ENCODE data around the gene DMWD.
A peak's percentile ranks its signal among the peaks of the same experiment; 100 is the strongest.
"Not testable (repeated sequence)": the region's sequence is repeated elsewhere in the genome, so short reads cannot be mapped to it uniquely, and the experiment has no call there.

DMWD gene

DNA sequence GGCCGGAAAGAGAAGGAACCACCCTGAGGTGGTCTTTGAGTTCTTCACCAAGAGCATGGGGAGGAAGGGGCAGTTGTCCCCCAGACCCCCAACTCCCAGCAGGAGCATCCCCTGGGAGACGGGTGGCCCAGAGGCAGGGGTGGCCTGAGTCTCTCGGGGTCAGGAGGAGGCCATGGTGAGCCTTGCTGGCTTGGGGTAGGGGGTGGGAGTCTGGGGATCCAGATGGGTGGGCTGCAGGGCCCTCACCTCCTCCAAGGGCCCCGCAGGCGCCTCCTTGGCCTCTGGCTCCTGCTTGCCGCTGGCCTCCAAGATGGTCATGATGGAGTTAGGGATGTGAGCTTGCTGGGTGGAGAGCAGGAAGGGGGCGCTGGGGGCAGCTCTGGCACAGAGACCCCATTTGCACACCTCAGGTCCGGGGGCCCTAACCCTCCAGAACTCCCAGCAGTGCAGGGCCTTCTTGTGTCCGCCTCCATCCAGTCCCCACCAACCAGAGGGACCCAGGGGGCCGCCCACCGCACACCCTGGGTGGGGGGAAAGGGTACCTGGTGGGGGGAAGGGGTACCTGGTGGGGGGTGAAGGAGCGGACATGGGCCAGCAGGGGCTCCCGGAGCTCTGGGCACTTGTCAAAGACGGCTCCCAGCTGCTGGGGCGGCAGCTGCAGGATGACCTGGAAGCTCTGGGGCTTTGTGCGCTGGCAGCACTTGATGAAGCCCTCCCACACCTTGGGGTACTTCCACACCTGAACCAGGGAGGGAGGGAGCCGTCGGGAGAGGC lies 23.8 kb upstream of the DMWD start:
- no peak for DNase-seq

DNA sequence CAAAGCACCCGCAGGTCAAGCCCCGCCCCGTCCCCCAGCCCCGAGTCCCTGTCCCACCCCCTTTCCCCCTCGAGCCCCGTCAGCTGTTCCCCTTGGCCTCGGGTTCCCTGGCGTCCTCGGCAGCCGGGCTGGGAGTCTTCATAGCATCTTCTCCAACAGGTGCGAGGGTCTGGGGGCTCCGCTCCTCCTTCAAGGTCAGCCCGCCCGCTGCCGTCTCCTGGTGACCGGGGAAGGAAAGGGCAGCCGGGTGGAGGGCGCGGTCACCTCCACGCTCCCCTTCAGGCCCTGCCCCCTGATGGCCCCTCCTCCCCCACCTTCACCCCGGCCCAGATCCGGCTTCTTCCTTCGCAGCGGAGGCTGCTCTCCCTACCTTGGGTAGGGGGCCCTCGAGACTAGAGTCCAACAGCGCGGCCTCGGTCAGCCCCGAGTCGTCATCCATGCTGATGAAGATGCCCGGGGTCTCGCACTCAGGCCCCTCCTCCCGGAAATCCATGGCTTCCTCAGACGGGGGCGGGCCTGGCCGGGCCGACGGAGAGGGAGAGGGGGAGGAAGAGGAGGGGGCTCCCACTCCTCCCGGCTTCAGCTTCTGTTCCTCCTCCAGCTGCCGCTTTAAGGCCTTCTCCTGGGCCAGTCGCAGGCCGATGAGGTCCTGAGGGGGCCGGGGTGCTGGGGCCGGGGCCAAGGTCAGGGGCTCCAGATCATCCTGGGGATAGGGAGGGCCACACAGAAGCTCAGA lies 23.0 kb upstream of the DMWD start:
- no peak for DNase-seq

DNA sequence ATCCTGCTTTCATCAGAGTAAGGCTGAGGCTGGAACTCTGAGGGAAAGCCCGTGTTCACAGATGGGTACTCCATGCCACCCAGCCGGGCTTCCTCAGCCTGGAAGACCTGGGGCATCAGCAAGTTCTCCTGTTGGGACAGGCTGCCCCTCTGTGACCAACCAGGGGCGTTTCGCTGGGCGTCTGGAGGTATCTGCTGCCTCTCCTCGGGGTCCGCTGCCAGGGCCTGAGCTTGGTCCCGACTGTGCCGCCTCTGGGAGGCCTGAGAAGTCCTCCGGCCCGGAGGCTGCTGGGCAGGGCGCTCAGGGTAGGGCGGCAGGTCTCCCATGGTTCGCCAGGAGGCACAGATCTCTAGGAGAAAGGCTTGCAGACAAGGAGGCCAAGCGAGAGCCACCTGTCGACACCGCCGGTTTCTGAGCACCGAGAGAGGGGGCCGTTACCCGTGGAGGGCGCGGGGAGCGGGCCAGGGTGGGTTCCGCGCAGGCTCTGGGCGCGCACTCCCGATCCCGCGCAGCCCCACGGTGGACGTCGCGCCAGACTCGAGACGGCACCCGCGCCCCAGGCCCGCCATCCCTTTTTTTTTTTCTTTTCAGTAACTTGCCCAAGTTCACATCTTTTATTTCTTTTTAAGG lies 22.3 kb upstream of the DMWD start, which contains the start of gene RSPH6A:
Gene RSPH6A (minus strand): TSS at position 458 of the 630 bp plus-strand sequence. CDS start 132 bp downstream, at position 326.
- DNase-seq = no peak

DNA sequence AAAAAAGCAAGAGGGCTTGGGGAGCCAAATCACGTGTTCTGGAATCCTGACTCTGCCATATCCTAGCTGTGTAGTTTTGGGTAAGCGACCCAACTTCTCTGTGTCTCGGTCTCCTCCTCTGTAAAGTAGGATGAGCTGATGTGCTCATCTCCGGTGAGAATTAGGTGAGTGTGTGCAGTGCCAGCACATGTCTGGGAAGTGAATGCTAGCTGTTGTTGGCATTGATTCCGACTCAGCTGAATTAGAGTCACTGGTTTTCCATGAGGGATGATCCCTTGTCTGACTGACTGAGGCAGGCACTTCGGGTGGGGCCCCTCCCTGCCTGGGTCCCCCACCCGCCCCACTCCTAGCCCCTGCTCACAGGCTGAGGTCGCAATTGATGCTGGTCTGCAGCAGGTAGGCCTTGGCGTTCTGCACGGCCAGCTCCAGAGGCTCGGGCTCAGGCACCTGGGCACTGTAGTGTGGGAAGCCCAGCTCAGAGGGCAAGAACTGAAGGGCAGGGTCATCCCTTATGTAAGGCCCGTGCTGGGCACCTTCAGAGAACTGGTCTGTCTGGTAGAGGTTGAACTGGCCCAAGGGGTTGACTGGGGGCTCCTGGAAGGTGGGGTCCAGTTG lies 21.6 kb upstream of the DMWD start:
- DNase-seq = no peak

DNA sequence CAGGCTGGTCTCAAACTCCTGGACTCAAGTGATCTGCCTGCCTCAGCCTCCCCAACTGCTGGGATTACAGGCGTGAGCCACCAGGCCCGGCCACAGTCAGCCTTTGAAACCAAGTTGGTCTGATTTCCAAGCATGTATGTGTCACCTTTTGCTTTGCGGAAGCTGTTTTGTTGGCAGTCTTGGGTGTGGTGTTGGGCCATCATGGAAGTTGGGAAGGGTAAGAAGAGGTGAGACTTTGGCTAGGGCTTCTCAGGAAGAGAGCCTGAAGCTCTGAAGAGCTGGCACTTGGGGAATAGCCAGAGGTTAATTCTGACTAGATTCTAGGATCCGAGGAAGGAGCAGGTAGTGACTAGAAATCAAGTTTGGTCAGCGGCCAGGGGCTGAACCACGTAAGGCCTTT lies 19.7 kb upstream of the DMWD start:
- no peak for DNase-seq

DNA sequence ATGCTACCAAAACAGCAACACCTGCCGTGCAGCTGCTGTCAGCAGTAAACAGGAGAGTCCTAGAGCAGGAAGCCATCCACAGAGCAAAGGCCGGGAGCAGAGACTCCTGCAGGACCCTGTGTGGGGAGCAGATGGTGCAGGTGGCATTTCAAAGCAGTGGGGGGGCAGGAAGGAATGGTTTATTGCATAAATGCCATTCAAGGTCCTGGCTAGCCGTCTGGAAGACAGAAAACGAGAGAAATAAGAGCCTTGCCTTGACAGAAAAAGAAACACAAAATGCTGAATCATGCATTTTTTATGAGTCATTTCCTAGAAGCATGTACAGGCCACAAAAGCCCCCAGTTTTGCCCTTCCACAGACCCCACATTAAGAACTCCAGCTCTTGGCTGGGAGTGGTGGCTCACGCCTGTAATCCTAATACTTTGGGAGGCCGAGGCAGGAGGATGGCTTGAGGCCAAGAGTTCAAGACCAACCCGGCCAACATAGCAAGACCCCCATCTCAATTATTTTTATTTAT lies 17.1 kb upstream of the DMWD start:
- DNase-seq = no peak

DNA sequence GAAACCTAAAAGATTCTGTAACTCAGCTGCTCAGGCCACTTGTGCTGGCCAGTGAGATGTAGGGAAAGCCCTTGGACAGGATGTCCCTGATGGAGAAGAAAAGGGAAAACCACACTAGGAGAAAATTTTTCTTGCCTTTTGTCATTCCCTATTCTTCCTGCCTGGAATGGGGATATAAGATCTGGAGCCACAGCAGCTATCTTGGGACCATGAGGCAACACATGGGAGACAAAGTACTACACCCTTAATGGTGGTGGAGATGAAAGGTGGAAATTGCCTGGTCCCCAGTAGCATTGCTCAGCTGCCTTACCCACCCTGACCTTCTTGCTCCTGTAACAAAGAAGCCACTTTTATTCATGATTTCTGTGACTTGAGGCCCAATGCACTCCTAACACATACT lies 13.1 kb upstream of the DMWD start:
- DNase-seq = no peak

DNA sequence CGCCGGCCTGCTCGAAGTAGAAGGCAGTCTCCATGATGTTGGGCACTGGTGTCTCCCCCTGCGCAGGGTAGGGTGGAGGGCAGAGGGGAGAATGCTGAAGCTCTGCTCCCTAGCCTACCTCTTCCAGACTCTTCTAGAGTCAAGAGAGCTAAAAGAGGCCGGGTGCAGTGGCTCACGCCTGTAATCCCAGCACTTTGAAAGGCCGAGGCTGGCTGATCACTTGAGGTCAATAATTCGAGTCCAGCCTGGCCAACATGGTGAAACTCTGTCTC lies 12.2 kb upstream of the DMWD start:
- DNase-seq = no peak

DNA sequence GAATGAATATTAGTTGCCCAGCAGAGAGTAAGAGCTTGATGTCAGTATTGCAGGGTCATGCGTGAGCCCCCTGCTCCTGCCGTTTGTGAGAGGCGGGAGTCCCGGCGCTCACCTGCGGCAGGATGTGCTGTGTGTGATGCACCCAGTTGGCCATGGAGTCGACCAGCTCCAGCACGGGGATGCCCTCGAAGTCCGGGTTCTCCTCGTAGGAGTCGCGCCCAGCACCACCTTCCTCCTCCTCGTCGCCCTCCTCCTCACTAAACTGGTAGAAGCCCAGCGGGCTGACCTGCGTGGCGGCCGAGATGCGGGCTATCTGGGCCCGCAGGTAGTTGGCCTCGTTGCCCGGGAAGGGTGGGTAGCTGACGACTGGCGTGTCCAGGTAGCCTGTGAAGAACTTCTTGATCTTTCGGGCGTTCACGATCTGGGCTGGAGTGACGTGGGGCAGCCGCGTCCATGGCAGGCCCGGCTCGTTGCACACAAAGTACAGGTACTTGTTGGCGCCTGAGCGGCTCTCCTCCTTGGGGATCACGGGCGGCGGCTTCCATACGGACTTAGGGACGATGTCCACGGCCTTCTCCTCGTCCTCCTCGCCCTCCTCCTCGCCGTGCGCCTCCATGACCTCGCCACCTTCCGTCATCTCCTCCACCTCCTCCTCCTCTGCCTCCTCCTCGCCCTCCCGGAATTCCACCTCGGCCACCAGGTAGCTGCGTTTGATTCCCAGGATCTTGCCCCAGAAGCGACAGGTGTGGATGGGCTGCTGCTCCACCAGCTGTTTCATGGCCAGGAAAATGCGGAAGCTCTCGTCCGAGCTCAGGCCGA lies 11.7 kb upstream of the DMWD start:
- DNase-seq = no peak

DNA sequence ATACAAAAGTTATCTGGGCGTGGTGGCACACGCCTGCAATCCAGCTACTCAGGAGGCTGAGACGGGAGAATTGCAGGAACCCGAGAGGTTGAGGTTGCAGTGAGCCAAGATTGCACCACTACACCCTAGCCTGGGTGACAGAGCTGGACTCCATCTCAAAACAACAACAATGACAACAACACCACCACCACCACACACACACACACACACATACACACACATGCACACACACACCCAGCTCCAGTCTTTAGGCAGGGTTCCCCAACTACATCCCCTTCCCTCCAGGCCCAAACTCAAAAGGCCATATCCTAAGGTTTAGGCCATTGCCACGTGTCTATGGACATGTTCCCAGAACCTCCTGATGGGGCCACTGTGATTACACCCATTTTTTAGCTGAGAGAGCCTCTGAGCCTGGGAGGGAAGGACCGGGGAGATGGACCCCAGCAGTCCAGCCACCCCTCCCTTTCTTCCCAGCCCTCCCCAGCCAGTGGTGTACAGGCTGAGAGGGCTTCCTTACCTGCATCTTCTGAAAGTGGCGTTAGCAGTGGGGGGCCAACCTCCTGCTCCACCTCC lies 9.0 kb upstream of the DMWD start:
- no peak for DNase-seq

DNA sequence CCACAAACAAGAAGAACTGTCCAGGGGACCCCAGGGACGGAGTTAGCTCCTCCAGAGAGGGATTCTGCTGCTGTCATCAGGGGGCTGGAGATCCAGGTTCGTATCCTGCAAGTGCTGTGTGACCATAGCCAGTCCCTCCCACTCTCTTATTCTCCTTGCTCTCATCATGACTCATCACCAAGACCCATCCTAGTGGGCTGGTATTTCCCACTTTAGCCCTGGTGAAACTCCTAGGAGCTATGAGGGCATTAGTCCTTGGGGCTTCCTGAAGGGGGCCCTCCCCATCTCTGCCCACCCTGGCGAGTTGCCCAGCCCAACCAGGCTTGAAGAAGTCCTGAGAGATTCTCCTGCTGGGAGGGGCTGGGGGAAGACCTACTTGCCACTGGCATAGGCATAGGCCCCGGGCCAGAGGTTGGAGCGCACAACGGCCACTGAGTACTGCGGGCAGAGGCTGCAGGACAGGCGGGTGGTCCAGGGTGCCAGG lies 7.5 kb upstream of the DMWD start:
- no peak for DNase-seq

DNA sequence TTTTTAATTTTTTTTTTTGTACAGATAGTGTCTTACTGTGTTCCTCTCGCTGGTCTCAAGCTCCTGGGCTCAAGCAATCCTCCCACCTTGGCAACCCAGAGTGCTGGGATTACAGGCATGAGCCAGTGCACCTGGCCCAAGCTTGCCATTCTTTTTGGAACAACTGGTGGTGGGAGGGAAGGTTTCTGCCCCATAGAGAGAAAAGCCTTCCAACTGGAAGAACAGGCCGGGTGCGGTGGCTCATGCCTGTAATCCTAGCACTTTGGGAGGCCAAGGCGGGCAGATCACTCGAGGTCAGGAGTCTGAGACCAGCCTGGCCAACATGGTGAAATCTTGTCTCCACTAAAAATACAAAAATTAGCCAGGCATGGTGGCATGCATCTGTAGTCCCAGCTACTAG lies 6.9 kb upstream of the DMWD start:
- DNase-seq = not testable (repeated sequence)

DNA sequence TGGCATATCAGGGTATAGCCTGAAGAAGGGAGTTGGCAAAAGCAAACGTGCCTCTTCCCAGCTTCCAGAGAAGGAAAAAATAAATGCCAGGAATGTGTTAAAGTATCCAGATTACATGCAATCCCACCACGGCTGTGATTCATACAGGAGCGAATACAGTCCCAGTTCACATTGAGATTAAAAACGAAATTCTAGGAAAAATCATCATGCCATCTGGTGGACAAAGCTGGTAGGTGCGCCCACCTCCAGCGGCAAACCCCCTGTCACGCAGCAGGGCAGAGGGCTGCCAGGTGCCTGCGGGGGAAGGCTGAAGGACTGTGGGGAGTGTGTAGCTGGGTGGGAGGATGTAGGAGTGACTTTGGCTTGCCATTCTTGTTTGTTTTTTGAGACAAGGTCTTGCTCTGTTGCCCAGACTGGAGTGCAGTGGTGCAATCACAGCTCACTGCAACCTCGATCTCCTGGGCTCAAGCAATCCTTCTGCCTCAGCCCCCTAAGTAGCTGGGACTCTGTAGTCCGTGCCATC lies 6.4 kb upstream of the DMWD start:
- peak; percentile 21 for DNase-seq

DNA sequence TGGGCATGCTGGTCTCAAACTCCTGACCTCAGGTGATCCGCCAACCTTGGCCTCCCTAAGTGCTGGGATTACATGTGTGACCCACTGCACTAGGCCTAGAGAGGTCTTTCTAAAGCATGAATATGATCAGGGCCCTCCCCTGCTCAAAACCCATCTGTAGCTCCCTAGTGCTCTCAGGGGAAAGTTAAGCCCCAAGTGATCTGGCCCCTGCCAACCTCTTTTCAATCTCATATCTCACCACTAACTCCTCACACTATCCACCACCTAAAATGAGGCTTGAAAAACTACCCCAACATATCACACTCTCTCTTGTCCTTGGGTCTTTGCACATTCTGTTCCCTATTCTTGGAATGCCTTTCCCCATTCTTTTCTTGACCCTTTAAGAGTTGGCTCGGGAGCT lies 2.0 kb upstream of the DMWD start:
- no peak for DNase-seq

DNA sequence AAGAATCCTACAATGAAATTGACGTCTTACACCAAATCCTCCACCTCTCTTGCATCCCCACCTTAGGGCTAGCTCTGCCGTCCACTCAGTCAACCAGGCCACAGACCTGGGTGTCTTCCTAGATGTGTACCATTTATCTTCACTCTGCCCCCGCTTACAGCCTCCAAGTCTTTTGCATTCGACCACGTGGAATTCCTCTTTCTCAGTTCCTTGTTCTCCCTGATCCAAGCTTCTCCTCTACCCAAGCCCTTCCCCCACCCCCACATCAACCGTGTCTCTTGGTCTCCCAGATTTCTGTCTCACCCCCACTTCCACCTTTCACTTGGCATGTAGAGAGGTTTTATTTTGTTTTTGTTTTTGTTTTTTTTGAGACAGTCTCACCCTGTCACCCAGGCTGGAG lies 1.2 kb upstream of the DMWD start:
- no peak for DNase-seq

DNA sequence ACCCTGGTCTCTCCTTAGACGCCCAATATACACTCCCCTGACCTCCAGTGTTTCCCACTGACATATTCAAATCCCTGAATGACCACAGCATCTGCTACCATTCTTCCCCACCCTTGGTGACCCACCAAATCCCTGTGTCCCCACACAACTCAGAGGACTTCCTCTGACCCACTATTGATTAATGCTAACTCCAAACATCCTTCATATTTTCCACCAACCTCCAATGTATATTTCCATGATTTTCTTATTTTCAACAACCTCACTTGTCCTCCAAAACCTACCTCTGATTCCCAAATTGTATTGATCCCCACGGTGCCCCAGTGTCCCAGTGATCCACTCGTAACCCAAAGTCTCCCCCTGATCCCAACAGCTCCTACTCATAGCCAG lies 526 bp upstream of the DMWD start:
- no peak for DNase-seq

DNA sequence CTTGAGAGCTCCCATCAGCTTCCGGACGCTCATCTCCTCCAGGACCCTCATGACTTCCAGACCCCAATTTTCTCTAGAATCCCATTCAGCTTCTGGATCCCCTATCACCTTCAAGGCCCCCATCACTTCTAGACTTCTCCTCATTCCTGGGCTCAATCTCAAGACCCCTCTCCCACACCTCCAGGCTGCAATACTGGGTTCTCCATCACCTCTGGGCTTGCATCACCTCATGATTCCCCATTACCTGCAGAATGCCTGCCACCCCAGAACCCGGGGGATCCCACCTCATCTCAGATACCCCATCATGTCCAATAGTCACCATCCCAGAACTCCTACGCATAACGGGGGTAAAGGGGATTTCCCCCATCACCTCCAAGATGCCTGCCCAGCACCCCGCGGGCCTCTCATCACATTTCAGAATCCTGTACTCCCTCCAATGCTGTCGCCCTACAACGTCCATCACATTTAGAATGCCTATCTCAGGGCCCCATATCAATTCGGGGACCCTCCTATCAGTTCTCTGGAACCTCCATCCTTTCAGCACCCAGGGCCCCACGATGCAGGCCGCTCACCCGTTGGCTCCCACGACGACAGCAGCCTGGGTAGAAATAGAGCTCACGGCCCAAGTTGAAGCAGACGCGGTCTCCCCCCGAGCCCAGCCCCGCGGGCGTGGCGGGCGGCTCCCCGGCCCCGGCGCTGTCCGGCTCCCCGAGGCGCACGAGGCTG lies 738 bp downstream of the DMWD start:
- DNase-seq = no peak

DNA sequence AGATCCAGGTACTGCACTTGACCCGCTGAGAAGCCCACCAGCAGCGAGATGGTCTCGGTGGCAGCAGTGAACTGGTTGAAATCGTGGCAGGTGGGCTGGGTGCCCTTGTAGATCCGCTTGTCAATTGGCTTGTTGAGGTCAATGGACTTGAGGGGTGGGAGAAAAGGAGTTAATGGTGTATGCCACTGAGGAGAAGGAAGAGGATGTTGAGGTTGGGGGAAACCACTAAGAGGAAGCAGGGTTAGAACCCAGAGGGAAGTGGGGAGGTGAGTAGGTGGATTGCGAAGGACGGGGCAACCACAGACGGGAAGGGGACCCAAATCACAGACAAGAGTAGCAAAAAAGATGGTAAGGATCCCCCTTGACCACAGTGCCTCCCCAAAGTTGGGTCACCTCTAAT lies 1.7 kb downstream of the DMWD start:
- DNase-seq = no peak

DNA sequence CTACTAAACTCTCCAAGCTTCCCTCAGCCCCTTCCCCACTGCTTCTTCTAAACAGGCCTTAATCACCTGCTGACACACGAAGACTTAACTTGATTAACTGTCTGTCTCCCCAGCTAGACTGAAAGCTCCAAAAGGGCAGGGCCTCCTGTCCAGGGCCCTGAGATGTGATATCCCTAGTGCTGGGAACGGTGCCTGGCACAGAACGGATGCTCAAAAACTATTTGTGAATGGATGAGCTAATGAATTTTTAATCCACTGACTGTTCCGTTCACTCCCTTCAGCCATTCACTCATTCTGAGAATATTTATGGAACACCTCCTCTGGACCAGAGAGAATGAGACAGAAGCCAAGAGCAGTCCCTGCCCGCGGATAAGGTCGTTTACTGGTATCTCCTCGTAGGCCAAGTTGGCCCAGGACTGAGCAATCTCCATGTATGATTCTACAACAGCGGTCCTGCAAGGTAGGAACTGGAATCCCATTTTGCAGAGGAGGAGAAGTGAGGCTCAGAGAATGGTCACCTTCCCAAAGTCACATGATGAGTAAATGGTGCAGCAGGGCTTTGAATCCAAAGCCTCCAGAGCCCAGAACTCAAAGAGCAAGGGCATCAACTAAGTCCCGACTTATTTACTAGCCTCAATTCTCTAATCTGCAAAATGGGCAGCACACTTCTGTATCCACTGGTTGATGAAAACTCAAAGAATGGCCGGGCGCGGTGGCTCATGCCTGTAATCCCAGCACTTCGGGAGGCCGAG lies 3.4 kb downstream of the DMWD start:
- DNase-seq = no peak

DNA sequence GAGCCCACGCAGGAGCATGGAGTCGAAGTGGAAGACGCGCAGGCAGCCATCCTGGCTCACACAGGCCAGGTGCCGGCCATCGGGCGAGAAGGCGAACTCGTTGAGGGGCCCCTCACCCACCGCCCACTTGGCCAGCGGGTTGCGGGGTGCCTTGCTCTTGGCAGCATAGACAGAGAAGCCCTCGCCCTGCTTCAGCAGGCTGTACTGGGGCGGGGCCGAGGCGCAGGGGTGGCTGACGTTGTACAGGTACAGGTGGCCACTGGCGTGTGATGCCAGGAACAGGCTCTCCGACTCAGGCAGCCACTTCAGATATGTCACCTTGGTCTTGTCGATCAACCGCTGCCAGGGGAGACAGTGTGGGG lies 6.1 kb downstream of the DMWD start:
- no peak for DNase-seq
